GM18498 (cell line): ENCODE measurements around the gene POU3F1.

ENCODE experiments used
- ATAC-seq: cut with Tn5 transposase; IDR thresholded peaks from one replicate; pipeline ENCODE4 v1.9.1; 2021; ENCODE audit warnings: mild to moderate bottlenecking, moderate library complexity; ENCODE audit not compliant: unreplicated experiment

The POU3F1 gene

GRCh38 chr1:38074302-38074677 lies 27.7 kb upstream of the POU3F1 start:
- no peak for ATAC-seq

GRCh38 chr1:38073534-38074301 lies 27.1 kb upstream of the POU3F1 start:
- ATAC-seq, result no peak

- no peak for ATAC-seq
Observed at GRCh38 chr1:38072858-38073257, 26.3 kb upstream of the POU3F1 start.

- peak; percentile 61 for ATAC-seq
Observed at GRCh38 chr1:38071312-38072256, 25.0 kb upstream of the POU3F1 start.

- no peak for ATAC-seq
Observed at GRCh38 chr1:38068980-38069340, 22.4 kb upstream of the POU3F1 start.

- no peak for ATAC-seq
Observed at GRCh38 chr1:38068220-38068979, 21.8 kb upstream of the POU3F1 start.

- no peak for ATAC-seq
Observed at GRCh38 chr1:38064197-38064903, 17.8 kb upstream of the POU3F1 start.

GRCh38 chr1:38063616-38064015 lies 17.0 kb upstream of the POU3F1 start:
- no peak for ATAC-seq

- no peak for ATAC-seq
Observed at GRCh38 chr1:38062361-38063288, 16.0 kb upstream of the POU3F1 start.

GRCh38 chr1:38061883-38062328 lies 15.3 kb upstream of the POU3F1 start:
- peak; percentile 61 for ATAC-seq

- ATAC-seq, result no peak
Observed at GRCh38 chr1:38061290-38061689, 14.7 kb upstream of the POU3F1 start.

- no peak for ATAC-seq
Observed at GRCh38 chr1:38060498-38060897, 13.9 kb upstream of the POU3F1 start.

GRCh38 chr1:38059635-38060250 lies 13.2 kb upstream of the POU3F1 start:
- ATAC-seq, result no peak

- no peak for ATAC-seq
Observed at GRCh38 chr1:38055965-38056364, 9.4 kb upstream of the POU3F1 start.

GRCh38 chr1:38055398-38055797 lies 8.8 kb upstream of the POU3F1 start:
- no peak for ATAC-seq

- no peak for ATAC-seq
Observed at GRCh38 chr1:38053416-38054091, 7.0 kb upstream of the POU3F1 start.

- ATAC-seq, result peak; percentile 71
Observed at GRCh38 chr1:38052750-38053415, 6.3 kb upstream of the POU3F1 start.

GRCh38 chr1:38051079-38051543 lies 4.5 kb upstream of the POU3F1 start:
- no peak for ATAC-seq
